HL-60 (cell line): ENCODE results near the gene APBA2.

Experiments used
- DNase-seq, 2 experiments: peaks; one replicate each; pipeline ENCODE4 v3.0.0-alpha.2; 2010 to 2020; ENCODE audit warnings: low read depth in 1 of 2, low spot score in 1 of 2
- H3K27ac ChIP-seq: fragments of 250-450 bp; sonication (Bioruptor Pico); replicated peaks from 2 replicates; pipeline ENCODE4 v1.5.1; 2020; ENCODE audit warnings: mild to moderate bottlenecking, moderate library complexity
- H3K27me3 ChIP-seq: fragments of 250-450 bp; sonication (Bioruptor Pico); 2 replicates; pipeline ENCODE4 v1.5.1; 2021; ENCODE audit warnings: mild to moderate bottlenecking, moderate library complexity; ENCODE audit not compliant: insufficient read depth, poor library complexity, severe bottlenecking
- H3K4me3 ChIP-seq: replicated peaks from 2 replicates; pipeline ENCODE4 v1.5.1; 2011; ENCODE audit warnings: mild to moderate bottlenecking, control low read depth, low read length; ENCODE audit not compliant: insufficient read depth
- GABPA ChIP-seq: IDR thresholded peaks from 2 replicates; pipeline ENCODE4 v1.6.1; 2012; ENCODE audit warnings: low read depth
- POLR2AphosphoS5 ChIP-seq: IDR thresholded peaks from 2 replicates; pipeline ENCODE4 v1.6.1; 2012; ENCODE audit warnings: low read depth
- SPI1 ChIP-seq: IDR thresholded peaks from 2 replicates; pipeline ENCODE4 v1.6.1; 2012; ENCODE audit warnings: low read depth, mild to moderate bottlenecking, borderline replicate concordance
- TF ChIP-seq, protein P1 (sequence below): IDR thresholded peaks from one replicate; pipeline ENCODE4 v1.5.1; 2011; ENCODE audit warnings: low read length, control low read depth, inconsistent platforms; ENCODE audit not compliant: insufficient read depth
- TF ChIP-seq, protein P2 (sequence below): IDR thresholded peaks from 2 replicates; pipeline ENCODE4 v1.6.1; 2012; ENCODE audit warnings: low read depth; ENCODE audit not compliant: insufficient replicate concordance

Gene APBA2

DNA sequence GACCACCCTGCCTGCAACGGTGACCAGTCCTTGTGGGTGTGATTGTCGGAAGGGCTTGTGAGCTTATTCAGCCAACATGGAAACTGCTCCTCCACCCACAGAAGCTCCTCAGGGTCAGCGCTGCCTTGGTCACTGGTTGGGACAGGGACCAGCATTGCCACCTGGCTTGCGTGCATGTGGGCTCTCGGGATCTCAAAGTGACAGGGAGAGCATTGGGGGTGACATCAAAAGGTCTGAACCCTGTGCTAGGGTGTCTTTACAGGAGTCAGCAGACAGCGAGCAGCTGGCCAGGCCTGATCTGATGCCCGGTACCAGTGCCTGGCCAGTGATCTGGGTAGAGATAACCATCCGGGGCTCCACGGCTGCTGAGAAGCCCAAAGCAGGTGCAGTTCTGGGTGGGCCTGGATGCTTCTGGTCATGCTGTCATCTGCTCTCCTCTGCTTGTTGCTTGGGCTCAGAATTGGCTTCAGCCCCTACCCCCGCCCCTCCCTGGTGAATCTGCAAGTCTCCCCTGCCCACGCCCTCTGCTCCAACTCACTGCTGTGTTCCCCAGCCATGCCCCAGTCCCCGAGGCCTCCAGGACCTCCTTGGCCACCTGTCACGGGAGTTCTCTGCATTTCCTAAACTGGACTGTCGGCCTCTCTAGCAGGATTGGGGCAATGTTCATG lies 249.0 kb downstream of the APBA2 start:
- no peak overlapping the region for H3K27ac ChIP-seq
- H3K4me3 ChIP-seq: no peak overlapping the region
- H3K27me3 ChIP-seq: no peaks in the 10 kb centered on the region
- TF ChIP-seq, protein P1, sequence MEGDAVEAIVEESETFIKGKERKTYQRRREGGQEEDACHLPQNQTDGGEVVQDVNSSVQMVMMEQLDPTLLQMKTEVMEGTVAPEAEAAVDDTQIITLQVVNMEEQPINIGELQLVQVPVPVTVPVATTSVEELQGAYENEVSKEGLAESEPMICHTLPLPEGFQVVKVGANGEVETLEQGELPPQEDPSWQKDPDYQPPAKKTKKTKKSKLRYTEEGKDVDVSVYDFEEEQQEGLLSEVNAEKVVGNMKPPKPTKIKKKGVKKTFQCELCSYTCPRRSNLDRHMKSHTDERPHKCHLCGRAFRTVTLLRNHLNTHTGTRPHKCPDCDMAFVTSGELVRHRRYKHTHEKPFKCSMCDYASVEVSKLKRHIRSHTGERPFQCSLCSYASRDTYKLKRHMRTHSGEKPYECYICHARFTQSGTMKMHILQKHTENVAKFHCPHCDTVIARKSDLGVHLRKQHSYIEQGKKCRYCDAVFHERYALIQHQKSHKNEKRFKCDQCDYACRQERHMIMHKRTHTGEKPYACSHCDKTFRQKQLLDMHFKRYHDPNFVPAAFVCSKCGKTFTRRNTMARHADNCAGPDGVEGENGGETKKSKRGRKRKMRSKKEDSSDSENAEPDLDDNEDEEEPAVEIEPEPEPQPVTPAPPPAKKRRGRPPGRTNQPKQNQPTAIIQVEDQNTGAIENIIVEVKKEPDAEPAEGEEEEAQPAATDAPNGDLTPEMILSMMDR: no peak
- TF ChIP-seq GABPA (no peak), SPI1 (no peak), POLR2AphosphoS5 (no peak)
- TF ChIP-seq, protein P2, sequence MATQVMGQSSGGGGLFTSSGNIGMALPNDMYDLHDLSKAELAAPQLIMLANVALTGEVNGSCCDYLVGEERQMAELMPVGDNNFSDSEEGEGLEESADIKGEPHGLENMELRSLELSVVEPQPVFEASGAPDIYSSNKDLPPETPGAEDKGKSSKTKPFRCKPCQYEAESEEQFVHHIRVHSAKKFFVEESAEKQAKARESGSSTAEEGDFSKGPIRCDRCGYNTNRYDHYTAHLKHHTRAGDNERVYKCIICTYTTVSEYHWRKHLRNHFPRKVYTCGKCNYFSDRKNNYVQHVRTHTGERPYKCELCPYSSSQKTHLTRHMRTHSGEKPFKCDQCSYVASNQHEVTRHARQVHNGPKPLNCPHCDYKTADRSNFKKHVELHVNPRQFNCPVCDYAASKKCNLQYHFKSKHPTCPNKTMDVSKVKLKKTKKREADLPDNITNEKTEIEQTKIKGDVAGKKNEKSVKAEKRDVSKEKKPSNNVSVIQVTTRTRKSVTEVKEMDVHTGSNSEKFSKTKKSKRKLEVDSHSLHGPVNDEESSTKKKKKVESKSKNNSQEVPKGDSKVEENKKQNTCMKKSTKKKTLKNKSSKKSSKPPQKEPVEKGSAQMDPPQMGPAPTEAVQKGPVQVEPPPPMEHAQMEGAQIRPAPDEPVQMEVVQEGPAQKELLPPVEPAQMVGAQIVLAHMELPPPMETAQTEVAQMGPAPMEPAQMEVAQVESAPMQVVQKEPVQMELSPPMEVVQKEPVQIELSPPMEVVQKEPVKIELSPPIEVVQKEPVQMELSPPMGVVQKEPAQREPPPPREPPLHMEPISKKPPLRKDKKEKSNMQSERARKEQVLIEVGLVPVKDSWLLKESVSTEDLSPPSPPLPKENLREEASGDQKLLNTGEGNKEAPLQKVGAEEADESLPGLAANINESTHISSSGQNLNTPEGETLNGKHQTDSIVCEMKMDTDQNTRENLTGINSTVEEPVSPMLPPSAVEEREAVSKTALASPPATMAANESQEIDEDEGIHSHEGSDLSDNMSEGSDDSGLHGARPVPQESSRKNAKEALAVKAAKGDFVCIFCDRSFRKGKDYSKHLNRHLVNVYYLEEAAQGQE: no peak
- no peak for DNase-seq

DNA sequence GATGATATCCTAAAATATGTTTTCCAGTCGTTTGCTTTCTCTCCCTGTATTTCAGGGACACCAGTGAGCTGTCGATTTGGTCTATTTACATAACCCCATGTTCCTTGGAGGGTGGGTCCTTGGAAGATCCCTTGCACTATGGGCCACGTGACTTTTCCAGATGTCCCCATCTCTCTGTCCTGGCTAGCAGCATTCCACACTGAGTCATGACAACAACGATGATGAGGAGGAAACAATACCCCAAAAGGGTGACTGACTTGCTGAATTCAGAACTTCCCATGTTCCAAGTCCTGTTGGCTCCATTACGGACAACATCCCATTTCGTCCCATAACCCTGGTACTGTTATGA lies 249.5 kb downstream of the APBA2 start:
- Histone ChIP-seq H3K27me3 (no peaks in the 10 kb centered on the region), H3K27ac (no peak overlapping the region), H3K4me3 (no peak overlapping the region)
- DNase-seq: no peak
- no peak for TF ChIP-seq SPI1
- TF ChIP-seq, protein P2: no peak
- no peak for TF ChIP-seq POLR2AphosphoS5
- TF ChIP-seq, protein P1: no peak
- no peak for TF ChIP-seq GABPA

DNA sequence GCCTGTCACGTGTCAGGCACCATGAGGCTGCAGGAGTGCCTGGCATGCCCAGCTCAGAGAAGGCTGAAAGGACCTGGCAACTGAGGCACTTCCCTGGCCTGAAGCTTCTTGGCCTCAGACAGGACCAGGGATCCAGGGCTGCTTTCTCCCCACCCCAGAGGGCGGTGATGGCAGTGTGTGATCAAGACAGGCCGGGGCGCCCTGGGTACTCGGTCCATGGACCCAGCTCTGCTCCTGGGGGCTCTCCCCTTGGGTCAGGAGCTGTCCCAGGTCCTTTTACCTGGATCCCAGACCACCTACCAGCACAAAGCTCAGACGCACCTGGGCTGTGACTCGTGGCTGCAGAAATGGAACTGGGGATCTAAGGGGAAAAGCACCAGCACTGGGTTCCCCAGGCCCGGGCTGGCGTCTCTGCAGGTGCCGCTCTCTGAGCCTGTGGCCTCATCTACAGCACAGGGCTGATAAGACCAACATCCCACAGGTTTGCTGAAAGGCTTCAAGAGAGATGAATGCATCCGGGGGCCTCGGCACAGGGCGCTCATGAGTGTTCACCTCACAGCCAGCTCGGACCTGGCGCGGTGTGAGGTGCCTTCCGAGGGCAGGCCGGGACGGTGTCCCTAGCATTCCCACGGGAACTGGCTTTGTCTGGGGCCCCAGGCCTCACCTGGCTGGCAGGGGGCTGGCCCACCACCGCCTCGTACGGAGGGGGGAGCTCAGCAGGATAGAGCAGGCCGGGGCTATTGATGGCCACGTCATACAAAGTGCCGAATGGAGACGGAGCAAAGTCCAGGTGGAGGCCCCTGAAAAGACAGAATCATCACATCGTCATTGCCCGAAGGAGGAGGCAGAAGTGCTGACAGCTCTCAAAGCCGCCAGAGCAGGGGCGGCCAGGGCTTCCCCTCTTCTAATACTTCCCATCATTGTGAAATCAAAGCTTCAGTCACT lies 250.2 kb downstream of the APBA2 start:
- DNase-seq: no peak
- Histone ChIP-seq H3K27me3 (no peaks in the 10 kb centered on the region), H3K4me3 (no peak overlapping the region), H3K27ac (no peak overlapping the region)
- TF ChIP-seq SPI1 (no peak), POLR2AphosphoS5 (no peak), GABPA (no peak)
- TF ChIP-seq, protein P1: no peak
- TF ChIP-seq, protein P2: no peak
